Inflammatory macrophage treated with lipopolysaccharide for 4 hours (primary cell): ENCODE data around the gene HMGCS2.
A peak's percentile ranks its signal among the peaks of the same experiment; 100 is the strongest.
"Not testable (repeated sequence)": the region's sequence is repeated elsewhere in the genome, so short reads cannot be mapped to it uniquely, and the experiment has no call there.

ENCODE experiments used
- DNase-seq: peaks from one replicate; pipeline ENCODE4 v3.0.0-alpha.2; 2020

HMGCS2 gene

DNA sequence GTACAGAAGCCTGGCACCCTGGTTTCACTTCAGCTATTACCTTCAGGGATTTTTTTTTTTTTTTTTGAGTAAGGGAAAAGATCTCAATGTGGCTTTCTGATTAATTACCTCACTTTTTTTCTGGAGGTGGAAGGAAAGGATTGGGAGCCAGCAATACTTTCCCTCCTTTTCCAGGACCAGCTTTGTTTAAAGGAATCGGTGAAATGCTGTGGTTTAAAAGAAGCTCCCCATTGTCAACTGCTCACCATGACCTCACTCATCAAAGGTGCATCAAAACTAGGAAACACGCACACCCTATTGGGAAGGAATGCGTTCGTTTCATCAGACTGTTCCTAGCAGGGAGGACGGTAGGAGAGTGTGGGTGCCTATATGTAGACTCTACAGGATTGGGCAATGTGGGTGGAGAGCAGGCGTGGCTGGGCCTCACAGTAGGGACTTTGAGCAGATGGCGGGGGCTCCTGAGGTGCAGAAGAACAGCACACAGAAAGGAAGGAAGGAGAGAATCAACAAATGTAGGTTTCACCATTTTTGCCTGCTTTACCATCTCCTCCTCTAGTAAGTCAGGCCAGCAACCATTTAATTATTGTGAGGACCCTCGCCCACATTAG lies 44.0 kb downstream of the HMGCS2 start:
- DNase-seq: no peak

DNA sequence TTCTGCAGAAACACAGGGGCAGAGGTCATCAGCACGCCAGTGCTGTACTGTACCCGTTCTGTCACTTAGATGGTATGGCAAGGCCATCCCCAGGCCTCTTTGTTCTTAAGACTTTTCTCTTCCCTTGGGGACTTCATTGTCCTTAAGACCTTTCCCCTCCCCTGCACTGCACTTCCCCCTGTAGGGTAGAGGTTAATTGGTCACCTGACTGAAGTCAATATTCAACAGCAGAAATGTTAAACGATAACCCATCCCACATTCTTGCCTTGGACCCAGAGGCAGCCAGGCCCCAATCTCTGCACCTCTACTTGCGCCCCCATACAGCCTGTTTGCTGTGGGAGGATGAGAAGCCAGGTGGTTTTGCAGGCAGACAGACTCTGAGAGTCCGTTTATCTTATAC lies 46.8 kb downstream of the HMGCS2 start:
- no peak for DNase-seq

DNA sequence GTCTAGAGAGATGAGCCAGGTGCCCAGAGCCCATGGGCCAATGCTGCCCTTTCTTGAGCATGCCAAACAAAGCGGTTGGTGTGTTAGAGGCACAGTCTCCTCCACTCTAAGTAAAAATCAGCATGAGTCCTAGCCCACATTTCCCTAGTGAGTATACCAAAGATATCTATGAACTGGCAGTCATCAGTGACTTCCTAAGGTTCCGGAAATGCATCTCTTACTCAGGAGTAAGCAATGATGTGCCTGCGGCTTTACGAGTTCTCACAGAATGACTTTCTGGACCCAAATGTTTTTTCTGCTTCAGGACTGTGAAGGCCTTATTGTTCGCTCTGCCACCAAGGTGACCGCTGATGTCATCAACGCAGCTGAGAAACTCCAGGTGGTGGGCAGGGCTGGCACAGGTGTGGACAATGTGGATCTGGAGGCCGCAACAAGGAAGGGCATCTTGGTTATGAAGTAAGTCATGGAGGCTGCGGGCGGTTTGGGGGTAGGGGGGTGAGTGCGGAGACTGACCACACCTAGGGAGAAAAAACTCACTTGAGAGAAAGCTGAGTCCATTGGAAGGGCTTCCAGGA lies 47.8 kb downstream of the HMGCS2 start:
- DNase-seq: no peak

DNA sequence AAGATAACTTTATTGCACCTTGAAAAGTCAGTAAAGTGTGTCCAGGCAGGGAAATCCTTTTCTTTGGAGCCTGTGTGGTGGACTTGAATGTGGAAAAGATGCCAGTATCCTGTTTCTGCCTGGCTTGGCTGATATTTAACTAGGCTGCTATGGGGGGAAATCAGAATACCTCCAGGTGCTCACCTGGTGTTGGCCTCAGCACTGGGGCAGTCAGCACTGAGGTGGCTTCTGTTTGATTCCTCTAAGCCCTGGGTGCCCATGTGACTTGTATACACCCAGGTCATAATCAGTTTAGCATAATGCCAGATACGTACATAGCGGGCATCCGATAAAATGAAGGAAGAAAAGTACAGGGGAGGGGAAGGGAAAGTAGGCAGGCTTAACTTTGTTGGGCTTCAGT lies 49.7 kb downstream of the HMGCS2 start:
- no peak for DNase-seq

DNA sequence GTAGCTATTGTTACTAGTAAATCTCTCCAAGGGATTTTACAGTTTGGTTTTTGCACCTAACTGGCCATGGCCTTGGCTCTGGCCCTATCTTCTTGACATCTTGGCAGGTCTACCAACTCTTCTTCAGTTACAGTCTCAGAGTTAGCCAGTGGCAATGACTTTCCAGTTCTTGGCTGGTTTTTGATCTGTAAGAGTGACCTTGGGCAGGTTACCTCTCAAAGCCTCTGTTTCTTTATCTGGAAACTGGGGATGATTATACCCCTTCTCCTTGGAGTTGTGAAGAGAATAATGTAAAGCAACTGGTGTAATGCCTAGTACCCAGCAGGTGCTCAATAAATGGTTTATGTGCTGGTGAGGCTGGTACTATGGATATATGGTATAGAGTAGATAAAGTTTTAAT lies 50.3 kb downstream of the HMGCS2 start:
- DNase-seq: no peak

DNA sequence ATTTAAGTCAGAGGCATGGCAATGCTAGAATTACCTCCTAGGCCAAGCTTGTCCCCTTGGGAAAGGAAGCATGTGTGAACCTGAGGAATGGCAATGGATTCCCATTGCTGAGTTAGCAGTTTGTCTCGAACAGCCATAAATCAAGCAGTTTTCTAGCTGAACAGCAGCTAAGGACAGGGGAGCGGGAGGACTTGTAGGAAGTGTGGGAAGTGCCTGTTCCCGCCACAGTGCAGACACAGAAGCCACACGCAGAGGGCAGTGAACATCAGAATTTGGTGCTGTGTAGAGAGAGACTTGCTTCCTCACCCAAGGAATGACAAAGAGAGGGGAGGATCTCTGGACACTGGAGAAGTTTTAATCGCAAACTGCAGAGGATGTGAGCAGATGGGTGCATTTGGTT lies 53.2 kb downstream of the HMGCS2 start:
- DNase-seq: no peak

DNA sequence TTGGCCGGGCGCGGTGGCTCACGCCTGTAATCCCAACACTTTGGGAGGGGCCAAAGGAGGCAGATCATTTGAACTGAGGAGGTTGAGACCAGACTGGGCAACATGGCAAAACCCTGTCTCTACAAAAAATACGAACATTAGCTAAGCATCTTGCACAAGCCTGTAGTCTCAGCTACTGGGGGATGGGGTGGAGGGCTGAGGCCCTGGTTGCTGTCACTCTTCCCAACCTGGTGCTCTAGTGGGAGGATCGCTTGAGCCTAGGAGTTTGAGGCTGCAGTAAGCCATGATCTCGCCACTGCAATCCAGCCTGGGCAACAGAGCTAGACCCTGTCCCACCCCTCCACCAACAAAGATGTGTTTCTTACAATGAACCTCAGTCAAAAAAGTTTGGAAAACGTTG lies 54.1 kb downstream of the HMGCS2 start:
- DNase-seq: no peak

DNA sequence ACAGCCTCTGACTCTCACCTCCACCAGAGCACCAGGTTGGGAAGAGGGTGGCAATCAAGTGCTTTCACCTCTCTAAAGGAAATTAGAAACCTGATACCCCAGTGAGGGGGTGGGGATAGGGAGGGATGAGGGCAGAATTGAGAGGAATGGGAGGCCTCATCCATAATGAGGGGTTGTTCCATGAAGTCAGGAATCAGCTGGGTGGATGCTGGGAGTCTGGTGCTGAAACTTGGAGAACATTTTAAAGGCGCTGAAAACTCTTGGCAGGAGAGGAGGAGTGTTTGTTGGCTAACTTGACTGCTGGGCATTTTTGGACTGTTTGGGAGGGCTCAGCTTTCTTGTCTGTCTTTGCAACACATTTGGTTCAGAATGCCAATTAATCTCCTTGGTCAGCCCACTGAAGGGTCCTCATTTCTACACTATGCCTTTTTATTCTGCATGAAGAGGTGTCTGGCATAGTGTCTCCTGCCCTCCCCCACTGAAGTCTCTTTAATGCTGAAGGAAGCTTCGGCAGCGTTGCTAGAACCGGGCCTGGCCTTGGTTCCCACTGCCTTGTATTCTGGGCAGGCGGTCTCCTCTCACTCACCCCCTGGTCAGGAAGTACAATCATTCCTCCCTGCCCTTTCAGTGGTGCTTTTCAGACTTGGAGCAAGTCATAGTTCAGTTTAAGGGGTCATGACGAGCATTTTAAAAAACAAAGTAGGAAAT lies 54.8 kb downstream of the HMGCS2 start:
- DNase-seq: no peak

DNA sequence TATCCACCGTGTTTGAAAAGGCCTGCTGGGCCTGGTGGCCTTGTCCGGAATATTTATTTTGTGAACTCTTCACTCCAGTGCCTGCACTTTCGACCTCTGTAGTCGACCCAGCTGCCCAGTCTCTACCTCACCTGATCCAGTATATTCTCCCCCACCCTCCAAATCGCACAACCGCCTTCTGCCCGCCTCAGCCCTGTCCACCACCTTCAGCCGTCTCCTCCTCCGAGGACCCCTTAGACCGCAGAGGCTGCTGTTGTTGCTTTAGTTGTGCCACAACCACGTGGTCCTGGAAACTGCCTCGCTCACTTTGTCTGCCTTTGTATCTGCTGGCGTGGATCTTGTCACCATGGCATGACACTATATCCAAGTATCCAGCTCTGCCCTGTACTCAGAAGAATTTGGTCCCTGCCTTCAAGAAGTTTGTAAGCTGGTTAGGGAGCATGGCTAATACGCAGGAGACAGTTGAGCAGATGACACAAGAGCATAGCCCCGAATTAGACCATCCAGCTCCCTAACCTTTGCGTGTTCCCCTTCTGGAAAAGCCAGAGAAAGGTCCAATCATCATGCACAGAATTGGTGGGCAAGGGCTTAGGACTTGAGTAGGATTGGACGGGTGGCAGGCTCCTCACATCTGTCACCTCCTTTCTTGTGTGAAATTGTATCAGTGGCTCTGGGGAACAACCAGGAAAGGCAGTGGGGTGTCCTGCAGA lies 55.5 kb downstream of the HMGCS2 start:
- no peak for DNase-seq

DNA sequence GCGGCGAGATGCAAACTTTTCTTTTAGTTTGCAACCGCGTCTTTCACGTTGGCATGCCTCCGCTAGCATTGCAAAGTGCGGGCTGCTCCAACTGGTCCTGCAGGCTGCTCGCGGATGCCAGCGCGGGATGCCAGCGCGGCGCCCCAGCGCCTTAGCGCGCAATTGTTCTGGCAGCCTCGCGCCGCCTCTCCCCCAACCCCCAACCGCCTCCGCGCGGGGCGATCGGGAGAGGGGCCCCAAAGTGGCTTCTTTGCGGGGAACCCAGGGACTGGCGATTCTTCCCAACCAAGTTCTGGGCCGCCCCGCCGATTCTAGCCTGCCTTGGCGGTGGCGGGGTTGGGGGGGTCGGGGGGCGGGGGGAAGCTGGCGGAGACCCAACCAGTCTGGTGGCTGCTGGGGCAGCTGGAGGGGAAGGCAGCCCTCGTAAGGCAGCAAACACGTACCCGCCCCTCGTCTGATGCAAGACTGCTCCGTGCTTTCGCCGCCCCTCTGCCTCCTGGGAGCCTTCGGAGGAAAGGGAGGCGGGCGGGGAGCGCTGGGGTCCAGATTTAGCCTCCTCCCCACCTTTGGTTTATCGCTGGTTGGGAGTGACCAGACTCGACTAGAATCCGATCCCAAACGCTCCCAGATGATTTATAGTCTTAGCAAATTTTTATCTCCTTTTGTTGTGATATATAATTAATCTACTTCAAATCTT lies 56.2 kb downstream of the HMGCS2 start:
- peak; percentile 9 for DNase-seq

DNA sequence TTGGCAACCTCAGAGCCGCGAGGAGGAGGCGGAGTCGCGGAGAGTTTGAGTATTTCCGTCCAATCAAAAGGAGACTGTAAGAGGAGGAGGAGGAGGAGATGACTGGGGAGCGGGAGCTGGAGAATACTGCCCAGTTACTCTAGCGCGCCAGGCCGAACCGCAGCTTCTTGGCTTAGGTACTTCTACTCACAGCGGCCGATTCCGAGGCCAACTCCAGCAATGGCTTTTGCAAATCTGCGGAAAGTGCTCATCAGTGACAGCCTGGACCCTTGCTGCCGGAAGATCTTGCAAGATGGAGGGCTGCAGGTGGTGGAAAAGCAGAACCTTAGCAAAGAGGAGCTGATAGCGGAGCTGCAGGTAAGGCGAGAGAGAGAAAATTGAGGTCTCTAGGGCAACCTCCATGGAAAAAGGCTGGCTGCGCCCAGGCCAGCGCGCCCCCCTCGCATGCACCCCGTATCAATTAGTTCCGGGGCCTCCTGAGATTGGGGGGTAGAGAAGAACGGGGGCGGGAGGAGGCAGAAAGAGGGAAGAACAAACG lies 56.8 kb downstream of the HMGCS2 start, which contains the start of gene PHGDH:
Gene PHGDH (plus strand): TSS at position 131 of the 538 bp plus-strand sequence. CDS start 89 bp downstream, at position 220.
- peak; percentile 69 for DNase-seq

DNA sequence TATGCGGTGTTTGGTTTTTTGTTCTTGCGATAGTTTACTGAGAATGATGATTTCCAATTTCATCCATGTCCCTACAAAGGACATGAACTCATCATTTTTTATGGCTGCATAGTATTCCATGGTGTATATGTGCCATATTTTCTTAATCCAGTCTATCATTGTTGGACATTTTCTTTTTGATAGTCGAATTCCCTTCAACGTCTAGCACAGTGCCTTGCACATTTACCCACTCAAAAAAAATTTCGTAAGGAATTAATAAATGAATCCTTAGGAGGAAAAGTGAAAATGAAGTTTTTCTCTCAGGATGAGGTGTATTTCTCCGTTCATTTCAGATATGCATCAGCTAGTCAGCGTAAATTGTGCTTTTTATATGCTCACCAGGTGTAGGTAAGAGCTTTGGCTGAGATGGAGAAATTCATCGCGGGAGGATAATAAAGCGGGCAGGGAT lies 57.3 kb downstream of the HMGCS2 start:
- DNase-seq: not testable (repeated sequence)

DNA sequence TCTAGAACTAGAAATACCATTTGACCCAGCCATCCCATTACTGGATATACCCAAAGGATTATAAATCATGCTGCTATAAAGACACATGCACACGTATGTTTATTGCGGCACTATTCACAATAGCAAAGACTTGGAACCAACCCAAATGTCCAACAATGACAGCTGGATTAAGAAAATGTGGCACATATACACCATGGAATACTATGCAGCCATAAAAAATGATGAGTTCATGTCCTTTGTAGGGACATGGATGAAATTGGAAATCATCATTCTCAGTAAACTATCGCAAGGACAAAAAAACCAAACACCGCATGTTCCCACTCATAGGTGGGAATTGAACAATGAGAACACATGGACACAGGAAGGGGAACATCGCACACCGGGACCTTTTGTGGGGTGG lies 62.1 kb downstream of the HMGCS2 start:
- not testable (repeated sequence) for DNase-seq

DNA sequence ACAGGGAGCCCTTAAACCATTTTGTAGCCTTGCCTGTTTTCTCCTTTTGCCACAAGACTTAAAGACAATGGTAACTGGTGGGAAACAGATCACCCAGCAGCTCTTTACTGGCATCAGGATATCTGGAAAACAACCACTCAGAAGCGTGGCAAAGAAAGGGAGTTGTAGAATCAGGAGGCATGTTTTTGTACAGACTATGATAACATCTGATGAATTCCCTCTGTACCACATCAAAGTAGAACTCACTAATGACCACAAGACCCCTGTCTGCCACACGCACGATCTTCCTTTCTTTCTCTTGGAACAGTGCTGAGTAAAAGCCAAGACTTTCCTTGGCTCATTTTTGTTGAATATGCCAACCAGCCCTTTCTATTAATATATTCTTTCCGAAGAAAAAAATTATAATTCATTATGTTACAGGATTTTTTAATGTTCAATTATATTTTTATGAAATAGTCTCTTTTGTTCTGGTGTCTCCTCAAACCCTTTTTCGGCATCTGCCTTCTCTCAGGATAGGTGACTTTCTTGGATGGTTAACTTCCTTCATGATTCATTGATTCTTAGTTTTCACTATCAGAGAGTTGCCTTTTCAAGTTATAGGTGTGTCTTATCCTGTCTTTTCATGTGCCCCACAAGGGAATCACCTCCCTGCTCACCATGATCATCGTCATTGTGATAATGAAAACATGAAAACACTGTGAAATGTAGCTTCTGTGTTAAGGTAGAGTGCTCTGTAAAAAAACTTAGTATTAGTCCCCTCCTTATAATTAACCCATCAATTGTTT lies 64.8 kb downstream of the HMGCS2 start:
- DNase-seq: no peak

DNA sequence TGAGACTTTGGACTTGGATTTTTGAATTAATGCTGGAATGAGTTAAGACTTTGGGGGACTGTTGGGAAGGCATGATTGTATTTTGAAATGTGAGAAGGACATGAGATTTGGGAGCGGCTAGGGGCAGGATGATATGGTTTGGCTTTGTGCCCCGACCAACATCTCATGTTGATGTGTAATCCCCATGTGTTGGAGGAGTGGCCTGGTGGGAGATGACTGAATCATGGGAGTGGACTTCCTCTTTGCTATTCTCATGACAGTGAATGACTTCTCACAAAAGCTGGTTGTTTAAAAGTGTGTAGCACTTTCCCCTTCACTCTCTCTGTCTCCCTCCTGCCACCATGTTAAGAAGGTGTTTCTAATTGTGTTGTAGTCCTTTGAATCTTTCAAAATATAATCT lies 66.3 kb downstream of the HMGCS2 start:
- DNase-seq: peak; percentile 88

DNA sequence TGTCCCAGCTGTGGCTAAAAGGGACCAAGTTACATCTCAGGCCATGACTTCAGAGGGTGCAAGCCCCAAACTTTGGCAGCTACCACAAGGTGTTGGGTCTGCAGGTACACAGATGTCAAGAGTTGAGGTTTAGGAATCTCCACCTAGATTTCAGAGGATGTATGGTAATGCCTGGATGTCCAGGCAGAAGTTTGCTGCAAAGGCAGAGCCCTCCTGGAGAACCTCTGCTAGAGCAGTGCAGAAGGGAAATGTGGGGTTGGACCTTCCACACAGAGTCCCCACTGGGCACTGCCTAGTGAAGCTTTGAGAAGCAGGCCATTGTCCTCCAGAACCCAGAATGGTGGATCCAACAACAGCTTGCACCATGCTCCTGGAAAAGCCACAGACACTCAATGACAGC lies 67.0 kb downstream of the HMGCS2 start:
- DNase-seq: no peak

DNA sequence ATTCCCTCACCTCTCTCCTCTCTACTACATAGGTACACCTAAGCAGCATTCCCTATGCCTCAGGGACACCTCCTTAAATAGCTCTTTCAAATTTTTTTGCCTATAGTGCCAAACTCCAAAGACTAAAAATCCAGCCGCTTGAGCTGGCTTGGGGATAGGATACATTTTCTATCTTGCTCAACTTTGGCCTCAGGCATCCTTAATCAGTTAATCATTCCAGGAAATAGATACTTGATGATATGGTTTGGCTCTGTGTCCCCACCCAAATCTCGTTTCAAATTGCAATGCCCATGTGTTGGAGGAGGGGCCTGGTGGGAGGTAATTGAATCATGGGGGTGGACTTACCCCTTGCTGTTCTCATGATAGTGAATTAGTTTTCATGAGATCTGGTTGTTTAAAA lies 68.4 kb downstream of the HMGCS2 start:
- DNase-seq: no peak
